ENCODE measurements around the gene GPR78.

DNA sequence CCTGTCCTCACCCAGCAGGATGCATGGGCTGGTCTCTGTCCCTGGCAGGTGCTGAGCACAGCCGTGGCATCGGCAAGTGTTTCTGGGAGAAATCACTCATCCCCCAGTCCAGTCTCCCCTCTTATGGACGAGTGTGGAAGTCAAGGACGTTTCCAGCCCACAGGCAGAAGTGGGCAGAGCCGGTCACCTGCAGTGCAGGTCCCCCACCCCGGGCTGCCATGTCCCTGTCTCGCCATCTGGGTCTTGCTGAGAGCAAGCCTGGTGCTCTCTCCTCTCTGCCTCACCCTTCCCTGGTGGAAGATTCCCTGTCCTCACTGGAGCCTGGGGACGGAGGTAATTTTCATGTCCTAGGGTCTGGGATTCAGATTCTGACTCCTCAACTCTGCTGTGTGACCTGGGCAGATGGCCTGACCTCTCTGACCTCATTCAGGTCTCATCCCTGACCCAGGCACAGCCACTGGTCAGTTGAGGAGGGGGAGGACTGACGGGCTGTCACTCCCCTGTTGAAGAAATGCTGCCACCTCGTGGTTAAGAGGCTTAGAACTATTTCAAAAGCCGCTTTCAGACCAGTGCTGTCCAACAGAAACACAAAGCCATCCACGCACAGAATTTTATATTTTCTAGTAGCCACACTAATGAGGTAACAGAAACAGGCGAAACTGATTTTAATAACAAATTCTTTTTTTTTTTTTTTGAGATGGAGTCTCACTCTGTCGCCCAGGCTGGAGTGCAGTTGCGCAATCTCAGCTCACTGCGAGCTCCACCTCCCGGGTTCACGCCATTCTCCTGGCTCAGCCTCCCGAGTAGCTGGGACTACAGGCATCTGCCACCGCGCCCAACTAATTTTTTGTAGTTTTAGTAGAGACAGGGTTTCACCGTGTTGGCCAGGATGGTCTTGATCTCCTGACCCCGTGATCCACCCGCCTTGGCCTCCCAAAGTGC is 14.2 kb downstream of the GPR78 start:
- TF ChIP-seq, protein P1, sequence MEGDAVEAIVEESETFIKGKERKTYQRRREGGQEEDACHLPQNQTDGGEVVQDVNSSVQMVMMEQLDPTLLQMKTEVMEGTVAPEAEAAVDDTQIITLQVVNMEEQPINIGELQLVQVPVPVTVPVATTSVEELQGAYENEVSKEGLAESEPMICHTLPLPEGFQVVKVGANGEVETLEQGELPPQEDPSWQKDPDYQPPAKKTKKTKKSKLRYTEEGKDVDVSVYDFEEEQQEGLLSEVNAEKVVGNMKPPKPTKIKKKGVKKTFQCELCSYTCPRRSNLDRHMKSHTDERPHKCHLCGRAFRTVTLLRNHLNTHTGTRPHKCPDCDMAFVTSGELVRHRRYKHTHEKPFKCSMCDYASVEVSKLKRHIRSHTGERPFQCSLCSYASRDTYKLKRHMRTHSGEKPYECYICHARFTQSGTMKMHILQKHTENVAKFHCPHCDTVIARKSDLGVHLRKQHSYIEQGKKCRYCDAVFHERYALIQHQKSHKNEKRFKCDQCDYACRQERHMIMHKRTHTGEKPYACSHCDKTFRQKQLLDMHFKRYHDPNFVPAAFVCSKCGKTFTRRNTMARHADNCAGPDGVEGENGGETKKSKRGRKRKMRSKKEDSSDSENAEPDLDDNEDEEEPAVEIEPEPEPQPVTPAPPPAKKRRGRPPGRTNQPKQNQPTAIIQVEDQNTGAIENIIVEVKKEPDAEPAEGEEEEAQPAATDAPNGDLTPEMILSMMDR (IDR thresholded peaks at IDR 0.05; ENCODE audit: low read depth, low read length) = peak; percentile 73
- no peak for TF ChIP-seq EZH2phosphoT487 (IDR thresholded peaks at IDR 0.05; ENCODE audit: low read depth)
